ENCODE results near the gene KASH5.
"Not testable (repeated sequence)": the region's sequence is repeated elsewhere in the genome, so short reads cannot be mapped to it uniquely, and the experiment has no call there.

KASH5 gene

GRCh38 chr19:49362048-49362928 lies 25.8 kb upstream of the KASH5 start, which contains the start of gene TEAD2:
Gene TEAD2, minus strand, starts transcription at chr19:49362416. Its CDS starts 2,341 bp downstream, at chr19:49360075.
- no peak for DNase-seq

GRCh38 chr19:49362929-49363267 lies 25.2 kb upstream of the KASH5 start:
- DNase-seq: no peak

- DNase-seq: peak; percentile 45 to 48
Observed at GRCh38 chr19:49363268-49364082, 24.6 kb upstream of the KASH5 start, which contains the start of gene DKKL1. Gene DKKL1, plus strand, starts transcription at chr19:49363877. Its CDS starts 122 bp downstream, at chr19:49363999.

GRCh38 chr19:49364083-49364737 lies 23.8 kb upstream of the KASH5 start:
- DNase-seq: no peak

- no peak for DNase-seq
Observed at GRCh38 chr19:49366110-49366509, 21.9 kb upstream of the KASH5 start.

GRCh38 chr19:49368711-49369358 lies 19.2 kb upstream of the KASH5 start:
- no peak for DNase-seq

GRCh38 chr19:49371184-49371583 lies 16.9 kb upstream of the KASH5 start:
- no peak for DNase-seq

- not testable (repeated sequence) for DNase-seq
Observed at GRCh38 chr19:49373174-49373573, 14.9 kb upstream of the KASH5 start.

GRCh38 chr19:49374665-49375434 lies 13.2 kb upstream of the KASH5 start:
- DNase-seq: no peak

GRCh38 chr19:49378512-49378911 lies 9.5 kb upstream of the KASH5 start:
- DNase-seq: no peak

GRCh38 chr19:49380391-49380790 lies 7.7 kb upstream of the KASH5 start:
- no peak for DNase-seq

GRCh38 chr19:49382639-49383038 lies 5.4 kb upstream of the KASH5 start:
- no peak for DNase-seq

- no peak for DNase-seq
Observed at GRCh38 chr19:49383599-49383998, 4.5 kb upstream of the KASH5 start.

GRCh38 chr19:49389406-49389805 lies 1.4 kb downstream of the KASH5 start:
- DNase-seq: no peak

GRCh38 chr19:49390131-49390928 lies 2.3 kb downstream of the KASH5 start:
- no peak for DNase-seq

- DNase-seq: no peak
Observed at GRCh38 chr19:49390929-49391359, 2.9 kb downstream of the KASH5 start.

- DNase-seq: peak; percentile 78 to 79
Observed at GRCh38 chr19:49391581-49392399, 3.7 kb downstream of the KASH5 start.

- no peak for DNase-seq
Observed at GRCh38 chr19:49393881-49394280, 5.8 kb downstream of the KASH5 start.

- no peak for DNase-seq
Observed at GRCh38 chr19:49395581-49396407, 7.7 kb downstream of the KASH5 start.
